Cerebellar cortex (tissue), 1 donor: ENCODE measurements around the gene CARTPT.

Experiments
- DNase-seq: peaks from one replicate; pipeline ENCODE4 v3.0.0-alpha.2; 2015; ENCODE audit warnings: low spot score

Gene CARTPT

DNA sequence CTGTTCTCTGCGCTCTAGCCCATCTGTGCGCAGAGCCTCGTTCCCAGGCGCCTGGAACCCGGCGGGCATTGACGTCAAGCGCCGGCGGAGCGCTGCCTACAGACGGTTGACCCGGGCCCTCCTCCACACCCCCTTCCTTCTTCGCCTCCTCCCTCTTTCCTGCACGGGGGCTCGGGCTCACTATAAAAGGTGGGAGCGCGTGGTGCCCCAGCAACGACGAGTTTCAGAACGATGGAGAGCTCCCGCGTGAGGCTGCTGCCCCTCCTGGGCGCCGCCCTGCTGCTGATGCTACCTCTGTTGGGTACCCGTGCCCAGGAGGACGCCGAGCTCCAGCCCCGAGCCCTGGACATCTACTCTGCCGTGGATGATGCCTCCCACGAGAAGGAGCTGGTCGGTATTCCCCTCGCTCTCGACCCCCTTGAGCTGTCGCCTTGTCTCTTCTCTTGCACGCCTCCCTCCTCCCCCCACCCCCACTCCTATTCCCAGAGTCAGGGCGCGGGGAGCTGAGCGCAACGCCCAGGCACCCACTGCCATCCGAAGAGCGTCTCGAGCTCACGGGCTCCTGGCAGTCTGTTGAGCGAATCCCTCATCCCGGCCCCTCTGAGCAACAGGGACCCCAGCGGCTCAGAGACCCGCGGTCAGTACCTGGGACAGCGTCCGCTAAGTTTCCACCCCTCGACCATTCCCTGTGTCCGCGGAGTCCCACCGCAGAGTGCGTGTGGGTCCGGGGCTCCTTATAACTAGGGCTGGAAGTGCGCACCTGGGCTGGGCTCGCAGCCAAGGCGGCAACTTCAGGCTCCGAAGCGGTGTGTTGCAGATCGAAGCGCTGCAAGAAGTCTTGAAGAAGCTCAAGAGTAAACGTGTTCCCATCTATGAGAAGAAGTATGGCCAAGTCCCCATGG, at the start of gene CARTPT:
Gene CARTPT (plus strand): TSS at position 213 of the 902 bp plus-strand sequence. CDS start 19 bp downstream, at position 232.
- DNase-seq = no peak

DNA sequence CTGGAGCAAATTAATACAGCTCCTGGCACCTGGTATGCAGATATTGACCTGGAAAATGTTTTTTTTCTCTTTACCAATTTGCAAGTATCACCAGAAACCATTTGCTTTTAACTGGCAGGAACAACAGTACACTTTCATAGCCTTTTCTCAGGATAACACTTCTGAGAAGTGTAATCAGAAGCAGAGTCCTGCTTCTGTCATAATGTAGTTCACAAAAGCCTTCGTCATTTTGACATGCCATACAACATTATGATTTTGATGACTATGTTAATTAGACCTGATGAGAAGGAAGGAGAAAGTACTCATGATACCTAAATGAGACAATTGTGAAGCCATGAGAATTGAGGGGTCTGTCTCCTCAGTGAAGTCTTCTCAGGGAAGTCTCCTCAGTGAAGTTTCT, 41.1 kb upstream of the CARTPT start:
- DNase-seq = no peak

DNA sequence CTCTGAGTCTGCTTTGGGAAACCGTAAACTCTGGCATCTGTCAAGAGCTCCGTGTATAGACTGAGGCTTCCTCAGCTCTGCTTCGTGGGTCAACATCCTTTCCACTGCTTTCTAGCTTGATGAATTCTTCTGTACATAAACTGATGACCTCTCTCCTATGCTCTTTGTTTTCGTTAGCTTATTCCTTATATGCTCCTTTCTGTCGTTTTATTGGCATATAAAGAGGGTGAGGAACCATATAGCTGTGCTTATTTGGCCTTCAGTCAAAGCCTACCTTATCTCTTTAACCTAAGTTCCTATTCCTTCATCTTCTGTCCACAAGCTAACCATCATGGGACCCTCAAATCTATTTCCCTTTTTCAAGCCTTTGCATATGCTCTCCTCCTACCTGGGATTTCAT, 39.4 kb upstream of the CARTPT start:
- no peak for DNase-seq

DNA sequence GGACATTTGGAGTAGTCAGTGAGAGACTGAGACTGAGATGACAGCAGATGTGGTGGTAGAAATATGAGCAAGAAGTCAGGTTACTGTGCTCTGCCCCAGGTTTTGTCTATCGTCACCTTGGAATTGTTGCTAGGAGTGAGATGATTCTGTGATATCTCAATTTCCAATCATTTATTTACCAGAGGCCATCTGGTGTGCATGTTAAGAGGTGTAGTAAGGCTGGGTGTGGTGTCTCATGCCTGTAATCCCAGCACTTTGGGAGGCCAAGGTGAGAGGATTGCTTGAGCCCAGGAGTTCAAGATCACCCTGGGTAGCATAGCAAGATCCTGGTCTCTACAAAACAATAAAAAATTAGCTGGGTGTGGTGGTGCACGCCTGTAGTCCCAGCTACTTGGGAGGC, 38.6 kb upstream of the CARTPT start:
- DNase-seq = no peak

DNA sequence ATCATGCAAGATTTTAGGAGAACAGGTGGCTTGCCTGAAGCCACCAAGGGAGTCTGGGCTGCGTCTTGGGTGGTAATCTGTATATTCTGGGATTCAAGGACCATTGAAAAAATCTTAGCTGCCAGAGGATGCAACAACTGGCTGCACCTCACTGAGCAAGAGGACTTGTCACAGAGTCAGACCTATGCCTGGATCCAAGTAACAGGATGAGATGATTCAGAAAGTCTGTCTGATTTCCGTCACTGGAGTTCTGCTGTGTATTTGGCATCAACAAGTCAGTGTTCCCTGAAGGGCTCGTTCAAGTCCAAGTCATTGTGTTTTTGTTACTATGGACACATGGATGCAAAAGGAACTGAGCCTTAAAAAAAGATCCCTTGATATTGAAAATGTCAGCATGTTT, 37.8 kb upstream of the CARTPT start:
- DNase-seq = no peak

DNA sequence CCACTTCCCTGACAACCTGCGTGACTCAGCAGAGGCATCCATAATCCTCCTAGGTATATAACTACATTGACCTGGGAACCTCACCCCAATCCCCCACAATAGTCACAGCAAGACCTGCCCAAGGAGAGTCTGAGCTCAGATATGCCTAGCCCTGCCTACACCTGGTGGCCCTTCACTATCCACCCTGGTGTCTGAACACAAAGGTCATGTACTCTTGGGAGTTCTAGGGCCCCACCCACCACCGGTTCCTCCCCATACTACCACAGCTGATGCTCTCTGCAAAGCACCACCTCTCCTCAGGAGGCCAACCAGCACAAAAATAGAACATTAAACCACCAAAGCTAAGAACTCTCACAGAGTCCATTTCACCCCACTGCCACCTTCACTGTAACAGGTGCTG, 34.8 kb upstream of the CARTPT start:
- no peak for DNase-seq

DNA sequence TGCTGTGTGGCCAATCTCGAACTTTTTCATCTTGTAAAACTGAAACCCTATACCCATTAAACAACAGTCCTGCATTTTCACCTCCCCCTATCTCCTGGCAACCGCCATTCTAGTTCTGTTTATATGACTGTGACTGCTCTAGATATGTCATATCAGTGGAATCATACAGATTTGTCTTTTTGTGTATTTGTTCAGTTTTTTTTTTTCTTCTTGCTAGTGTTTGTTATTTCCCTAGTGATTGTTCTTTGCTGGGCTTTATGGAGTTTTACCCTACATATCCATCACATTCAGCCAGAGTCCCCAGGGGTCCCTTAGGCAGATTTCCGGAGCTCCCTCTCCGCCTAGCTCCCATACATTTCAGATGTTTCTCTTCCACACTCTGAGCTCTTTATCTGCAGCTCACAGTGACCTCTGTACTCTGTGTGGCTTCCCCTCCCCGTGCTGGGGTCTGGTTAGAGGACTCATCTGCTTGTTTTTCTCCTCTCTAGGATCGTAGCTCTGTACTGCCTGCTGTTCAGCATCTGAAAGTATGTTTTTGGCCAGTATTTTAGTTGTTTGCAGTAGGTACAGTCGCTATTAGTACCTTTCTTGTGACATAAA, 25.1 kb upstream of the CARTPT start:
- no peak for DNase-seq

DNA sequence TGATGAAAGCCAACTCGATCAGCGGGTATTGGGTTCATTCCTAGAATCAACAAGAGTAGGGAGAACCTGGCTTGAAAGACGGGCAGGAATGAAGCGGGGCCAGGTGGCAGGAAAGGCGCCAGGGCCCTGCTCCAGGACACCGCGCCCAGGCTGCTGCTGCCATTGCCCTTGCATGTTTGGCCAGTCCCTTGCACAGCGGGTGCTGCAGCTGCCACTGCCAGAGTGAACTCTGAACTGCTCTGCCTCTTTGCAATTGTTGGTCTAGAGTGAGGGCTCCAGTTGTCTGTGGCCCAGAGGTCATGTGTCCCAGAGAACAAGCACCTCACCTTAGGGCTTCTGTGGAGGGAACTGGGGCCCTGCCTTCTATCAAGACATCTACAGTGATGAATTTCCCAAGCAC, 24.0 kb upstream of the CARTPT start:
- DNase-seq = no peak

DNA sequence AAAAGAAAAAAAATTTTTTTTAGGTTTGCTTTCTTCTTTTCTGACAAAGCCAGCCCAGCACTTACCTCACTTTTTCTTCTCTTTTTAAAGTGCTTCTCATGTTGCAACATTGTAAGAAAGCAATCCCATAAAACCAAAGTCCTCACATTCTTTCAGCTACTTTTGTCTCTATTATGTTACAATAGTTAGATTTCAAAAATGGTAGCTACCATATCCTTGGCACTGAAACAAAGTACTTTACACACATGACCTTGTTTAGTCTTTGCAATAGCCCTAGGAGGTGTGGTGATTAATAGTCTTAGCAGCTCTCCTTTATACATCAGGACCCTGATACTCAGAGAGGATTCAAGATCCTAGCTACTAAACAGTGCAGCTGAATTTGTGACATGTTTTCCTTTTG, 23.5 kb upstream of the CARTPT start:
- DNase-seq = no peak

DNA sequence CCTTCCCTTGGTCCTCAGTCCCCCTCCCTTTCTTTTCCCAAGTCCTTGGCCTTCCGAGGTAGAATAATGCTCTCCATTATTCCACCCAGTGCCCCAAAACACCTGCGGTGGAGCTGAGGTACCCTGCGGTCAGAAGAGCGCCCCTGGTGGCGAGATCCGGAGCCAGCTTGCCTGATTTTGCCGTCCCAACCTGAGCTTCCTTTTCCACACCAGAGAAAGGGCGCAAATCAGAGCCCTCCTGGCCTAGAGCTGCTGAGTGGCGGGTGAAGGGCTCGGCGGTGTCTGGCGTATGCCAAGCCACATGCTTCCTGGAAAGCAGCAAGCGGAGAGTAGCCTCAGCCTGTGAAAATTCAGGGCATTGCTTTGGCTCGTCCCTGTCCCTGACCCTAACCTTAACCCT, 21.1 kb upstream of the CARTPT start:
- no peak for DNase-seq

DNA sequence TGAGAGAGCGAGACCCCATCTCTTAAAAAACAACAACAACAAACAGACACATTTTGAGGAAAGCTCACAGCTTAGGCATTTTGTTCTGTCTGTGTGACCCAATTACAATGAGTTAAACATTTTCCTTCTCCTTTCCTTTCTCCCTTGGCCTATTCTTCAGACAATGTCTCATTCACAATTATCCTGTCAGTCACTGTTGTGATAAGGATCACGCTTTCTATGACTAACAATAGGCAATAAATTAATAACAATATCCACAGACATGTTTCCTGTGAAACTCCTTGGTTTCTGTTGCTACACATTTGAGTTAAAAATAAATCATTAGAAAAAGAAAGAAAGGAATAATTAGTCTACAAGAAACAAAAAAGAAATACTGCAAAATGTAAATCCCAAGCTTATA, 19.8 kb upstream of the CARTPT start:
- no peak for DNase-seq

DNA sequence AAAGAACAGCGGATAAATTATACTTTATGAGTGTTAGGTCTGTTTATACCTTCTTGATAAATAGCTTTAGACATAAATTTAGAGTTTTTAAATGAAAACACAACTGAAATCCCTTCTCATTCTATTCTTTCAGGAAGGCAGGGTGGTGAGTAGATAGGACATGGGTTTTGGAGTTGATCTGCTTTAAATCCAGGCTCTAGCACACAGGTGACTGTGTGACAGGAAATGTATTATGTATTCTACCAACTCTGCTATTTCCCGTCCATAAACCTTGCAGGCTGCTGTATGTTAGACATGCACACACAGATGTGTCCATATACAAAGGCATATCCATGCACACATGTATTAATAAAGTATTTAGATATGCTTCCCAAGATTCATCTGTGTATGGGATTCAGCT, 19.3 kb upstream of the CARTPT start:
- DNase-seq = no peak

DNA sequence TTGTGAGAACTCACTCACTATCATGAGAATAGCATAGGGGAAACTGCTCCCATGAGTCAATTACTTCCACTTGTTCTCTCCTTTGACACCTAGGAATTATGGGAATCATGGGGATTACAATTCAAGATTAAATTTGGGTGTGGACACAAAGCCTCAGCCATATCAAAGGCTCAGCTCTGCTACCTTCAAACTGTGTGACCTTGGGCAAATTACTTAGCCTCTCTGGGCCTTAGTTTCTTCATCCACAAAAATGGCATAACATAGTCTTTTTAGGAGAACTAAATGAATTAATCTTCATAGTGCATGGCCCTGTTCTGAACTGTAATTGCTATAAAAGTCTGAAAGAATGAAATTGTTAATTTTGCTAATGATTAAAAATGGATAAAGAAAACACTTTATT, 18.3 kb upstream of the CARTPT start:
- no peak for DNase-seq

DNA sequence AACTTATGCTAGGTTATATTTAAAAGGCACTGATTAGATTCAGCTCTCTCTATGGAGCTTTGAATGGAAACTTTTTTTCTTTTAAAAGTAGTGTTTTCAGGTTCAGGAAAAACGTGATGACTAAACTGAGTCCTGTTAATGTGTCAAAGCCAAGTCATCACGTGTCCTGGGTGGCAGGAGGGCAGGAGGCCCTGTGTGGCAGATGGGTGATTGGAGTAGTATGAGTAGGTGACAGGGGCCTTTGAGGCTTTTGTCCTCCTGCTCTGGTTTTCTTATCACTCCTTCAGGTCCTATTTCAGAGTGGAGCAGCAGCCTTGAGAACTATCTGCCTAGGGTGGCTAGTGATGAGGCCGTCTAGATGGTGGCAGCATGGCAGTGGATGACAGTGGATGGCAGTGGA, 17.7 kb upstream of the CARTPT start:
- no peak for DNase-seq

DNA sequence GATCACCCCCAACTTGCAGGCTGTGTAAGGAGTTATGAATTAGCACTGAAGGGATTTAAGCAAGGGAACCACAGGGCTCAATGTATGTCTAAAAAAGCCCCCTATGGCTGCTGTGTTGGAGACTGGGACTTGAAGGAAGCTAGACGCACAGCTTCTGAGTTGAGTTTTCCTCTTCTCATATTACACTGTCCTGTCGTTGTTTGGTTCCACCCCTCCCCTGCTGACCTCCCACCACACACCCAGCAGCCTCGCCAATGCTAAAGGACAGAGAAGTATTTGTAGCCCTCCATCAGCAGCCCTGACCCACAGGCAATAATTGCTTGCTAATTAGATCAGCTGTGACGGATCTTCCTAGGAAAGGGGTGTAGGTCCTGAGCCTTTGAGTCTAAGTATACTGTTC, 15.1 kb upstream of the CARTPT start:
- DNase-seq = no peak

DNA sequence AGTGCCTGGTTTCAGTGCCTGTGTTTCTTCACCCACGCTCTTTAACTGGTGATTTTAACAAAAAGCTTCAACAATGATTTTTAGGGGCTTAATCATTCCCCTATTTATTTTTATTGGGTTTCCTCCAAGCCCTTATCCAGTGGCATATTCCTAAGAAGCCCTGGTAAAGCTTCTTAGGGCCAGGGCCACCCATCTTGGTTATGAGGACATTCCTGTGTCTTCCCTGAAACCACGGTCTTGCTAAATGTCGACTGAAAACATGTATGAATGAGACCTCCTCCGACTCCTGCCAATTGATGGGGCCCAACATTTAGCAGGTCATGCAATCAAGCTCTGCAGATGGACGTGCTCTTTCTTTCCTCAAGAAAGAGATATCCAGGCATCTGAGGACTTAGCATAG, 13.7 kb upstream of the CARTPT start:
- DNase-seq = no peak

DNA sequence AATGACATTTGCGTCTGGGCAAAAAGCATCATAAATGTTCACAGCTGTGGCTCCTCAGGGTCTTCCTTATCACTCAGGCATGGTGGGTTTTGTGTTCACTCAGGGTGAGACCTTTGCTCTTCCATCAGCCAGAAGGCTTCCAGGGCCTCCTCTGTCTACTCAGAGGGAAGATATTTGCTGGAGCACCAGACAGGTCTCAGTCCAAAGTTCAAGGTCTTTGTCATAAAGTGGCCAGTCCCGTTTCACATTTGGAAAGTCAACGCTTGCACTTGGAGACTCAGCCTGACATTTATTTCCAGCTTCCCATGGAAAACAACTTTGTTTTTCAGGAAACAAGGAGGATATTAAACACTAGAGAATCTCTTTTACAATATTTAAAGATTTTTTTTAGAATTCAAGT, 12.2 kb upstream of the CARTPT start:
- DNase-seq = no peak

DNA sequence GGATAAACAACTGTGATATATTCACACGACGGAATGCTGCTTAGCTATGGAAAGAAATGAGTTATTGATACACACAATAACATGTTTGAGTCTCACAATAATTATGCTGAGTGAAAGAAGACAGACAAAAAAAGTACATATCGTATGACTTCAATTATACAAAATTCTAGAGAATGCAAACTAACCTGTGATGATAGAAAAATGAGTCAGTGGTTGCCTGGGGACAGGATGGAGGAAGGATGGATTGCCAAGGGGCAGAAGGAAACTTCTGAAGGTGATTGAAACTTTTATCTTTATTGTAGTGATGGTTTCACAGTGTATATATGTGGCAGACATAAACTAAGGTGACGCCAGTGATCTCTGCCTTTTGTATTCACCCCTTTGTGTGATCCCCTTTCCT, 7.5 kb upstream of the CARTPT start:
- DNase-seq = no peak

DNA sequence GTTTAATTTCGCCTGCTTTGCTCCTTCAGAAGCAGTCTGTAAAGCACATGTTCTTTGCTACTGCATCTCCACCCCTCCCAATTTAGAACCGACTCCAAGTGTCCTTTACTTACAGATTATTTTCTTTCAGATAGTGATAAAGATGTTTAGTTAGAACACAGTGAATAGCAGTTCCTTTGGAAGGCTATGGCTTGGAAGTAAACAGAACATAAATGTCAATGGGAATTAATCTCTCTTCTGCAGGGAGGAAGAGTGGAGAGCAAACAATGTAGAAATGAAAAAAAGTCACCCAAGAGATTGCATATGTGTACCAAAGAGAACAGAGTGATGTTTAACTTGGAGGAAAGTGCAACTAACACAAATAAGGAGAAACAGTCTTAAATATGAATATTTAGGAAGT, 4.2 kb upstream of the CARTPT start:
- no peak for DNase-seq

DNA sequence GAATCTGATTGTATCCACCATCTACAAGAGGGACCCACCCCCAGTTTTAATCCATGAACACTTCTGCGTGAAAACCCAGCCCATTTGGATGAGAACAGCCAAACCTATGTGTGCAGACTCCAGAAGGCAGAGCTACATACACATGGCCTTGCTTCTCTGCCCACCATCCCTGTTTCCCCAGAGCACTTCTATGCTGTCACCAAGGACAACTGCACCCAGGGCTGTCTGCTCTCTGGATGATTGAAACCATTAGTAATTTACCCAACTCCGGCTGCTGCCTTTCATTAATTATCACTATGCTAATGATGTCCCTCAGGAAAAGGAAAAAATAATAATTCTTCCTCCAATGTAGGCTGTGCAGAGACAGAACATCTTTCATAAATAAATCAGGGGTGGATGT, 8.9 kb downstream of the CARTPT start:
- no peak for DNase-seq

DNA sequence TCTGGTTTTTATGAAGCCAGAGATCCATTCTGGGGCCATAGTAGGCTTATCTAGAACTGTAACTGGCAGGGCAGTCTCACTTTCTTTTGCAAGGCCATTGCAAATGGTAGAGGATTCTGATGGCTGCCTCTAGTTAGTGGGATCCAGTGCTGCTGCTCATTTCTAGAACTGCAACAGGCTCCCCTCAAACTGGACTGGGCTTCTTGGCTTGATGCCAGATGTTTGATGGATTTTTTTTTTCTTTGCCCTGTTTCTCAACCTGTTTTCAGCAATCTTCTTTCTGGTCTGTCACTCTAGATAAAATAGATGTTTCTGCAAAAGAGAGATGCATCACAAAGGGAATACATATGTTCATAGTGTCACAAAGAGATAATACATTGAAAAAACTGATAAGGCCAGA, 11.9 kb downstream of the CARTPT start:
- no peak for DNase-seq

DNA sequence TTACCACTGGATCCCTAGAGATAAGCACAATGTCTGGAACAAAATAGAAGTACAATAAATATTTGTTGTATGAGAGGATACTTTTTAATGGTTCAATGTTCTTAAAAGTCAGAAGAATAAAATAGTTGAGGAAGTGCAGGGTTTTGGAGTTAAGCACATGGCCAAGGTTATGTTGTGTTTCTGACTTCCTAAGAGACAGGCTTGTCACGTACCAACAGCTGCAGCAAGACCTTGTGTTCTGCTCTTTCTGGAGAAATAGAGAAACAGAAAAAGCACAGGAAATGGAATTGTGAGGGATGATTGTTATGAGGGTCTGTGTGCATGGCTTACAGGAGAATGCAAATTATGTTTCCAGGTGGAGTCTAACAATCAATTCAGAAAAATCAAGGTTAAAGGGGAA, 12.9 kb downstream of the CARTPT start:
- DNase-seq = no peak

DNA sequence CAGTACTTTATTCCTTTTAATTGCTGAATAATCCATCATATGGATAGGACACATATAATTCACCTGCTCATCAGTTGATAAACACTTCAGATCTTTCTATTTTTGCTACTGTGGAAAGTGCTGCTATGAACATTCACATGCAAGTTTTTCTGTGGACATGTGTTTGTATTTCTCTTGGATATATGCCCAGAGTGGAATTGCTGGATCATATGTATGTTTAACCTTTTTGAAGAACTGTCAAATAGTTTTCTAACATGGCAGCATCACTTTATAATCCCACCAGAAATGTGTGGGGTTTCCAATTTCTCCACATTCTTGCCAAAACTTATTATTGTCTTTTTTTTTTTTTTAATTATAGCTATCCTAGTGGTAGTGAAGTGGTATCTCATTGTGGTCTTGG, 15.1 kb downstream of the CARTPT start:
- no peak for DNase-seq
